ENCODE measurements around the gene TLCD1.

- TF ChIP-seq CTCF (IDR thresholded peaks at IDR 0.05) = no peak
- no peak for TF ChIP-seq EP300 (IDR thresholded peaks at IDR 0.05; ENCODE audit: borderline replicate concordance in 1 of 2, low read depth in 1 of 2, low read length in 1 of 2)
- no peak for TF ChIP-seq USF2 (IDR thresholded peaks at IDR 0.05; ENCODE audit: borderline replicate concordance, low read depth, low read length)
- no peak for TF ChIP-seq MXI1 (IDR thresholded peaks at IDR 0.05; ENCODE audit: low read depth, low read length)
- TF ChIP-seq TAF1 (IDR thresholded peaks at IDR 0.05; ENCODE audit: borderline replicate concordance, low read depth, low read length) = no peak
- no peak for TF ChIP-seq POLR2AphosphoS5 (IDR thresholded peaks at IDR 0.05; ENCODE audit: low read depth, low read length)
- no peak for TF ChIP-seq RAD21 (IDR thresholded peaks at IDR 0.05; ENCODE audit: low read length)
- no peak for TF ChIP-seq RCOR1 (IDR thresholded peaks at IDR 0.05; ENCODE audit: low read length)
- TF ChIP-seq YY1 (IDR thresholded peaks at IDR 0.05; ENCODE audit: low read depth) = no peak
- no peak for TF ChIP-seq SIN3A (IDR thresholded peaks at IDR 0.05; ENCODE audit: borderline replicate concordance, low read depth, low read length)
- no peak for TF ChIP-seq ELF1 (IDR thresholded peaks at IDR 0.05)
- no peak for TF ChIP-seq REST (IDR thresholded peaks at IDR 0.05; ENCODE audit: low read depth, low read length)
Measured at GRCh38 chr17:28700278-28700677, 25.8 kb downstream of the TLCD1 start.

All from SK-N-SH (cell line).